Heart left ventricle (tissue), 16 donors: ENCODE data around the gene WDR11. TPM values are rescaled to one million over a fixed set of nuclear protein-coding genes. Genes with fewer than 3 reads are reported as not detected.

Source experiments
- ATAC-seq, 4 donors: fragments of 200-7000 bp; cut with Tn5 transposase; one replicate each; pipeline ENCODE4 v1.9.1; 2020 to 2022; ENCODE audit warnings: moderate library complexity in 4 of 4, mild to moderate bottlenecking in 3 of 4, moderate number of reproducible peaks in 1 of 4
- DNase-seq, 5 donors: peaks; one replicate each; pipeline ENCODE4 v3.0.0-alpha.2; 2020
- H3K27ac ChIP-seq, 12 donors: fragments of 200-600 bp; sonication (generic) in 4 of 12; one replicate each; pipeline versions ENCODE4 v1.5.0 to v1.8.0; 2016 to 2022; ENCODE audit warnings: mild to moderate bottlenecking in 2 of 12
- H3K27me3 ChIP-seq, 9 donors: fragments of 200-600 bp; sonication (generic) in 2 of 9; one replicate each; pipeline versions ENCODE4 v1.5.1 to v1.8.0; 2016 to 2022; ENCODE audit warnings: mild to moderate bottlenecking in 3 of 9
- H3K36me3 ChIP-seq, 9 donors: fragments of 200-600 bp; sonication (generic) in 2 of 9; one replicate each; pipeline versions ENCODE4 v1.5.0 to v1.8.0; 2018 to 2022; ENCODE audit warnings: mild to moderate bottlenecking in 2 of 9
- H3K4me1 ChIP-seq, 12 donors: fragments of 200-600 bp; sonication (generic) in 4 of 12; one replicate each; pipeline versions ENCODE4 v1.5.0 to v1.8.0; 2016 to 2022; ENCODE audit warnings: mild to moderate bottlenecking in 3 of 12
- H3K4me3 ChIP-seq, 12 donors: fragments of 200-600 bp; sonication (generic) in 4 of 12; one replicate each; pipeline versions ENCODE4 v1.5.0 to v1.8.0; 2017 to 2022; ENCODE audit warnings: mild to moderate bottlenecking in 9 of 12, moderate library complexity in 4 of 12
- H3K9me3 ChIP-seq, 12 donors: fragments of 200-600 bp; sonication (generic) in 4 of 12; one replicate each; pipeline versions ENCODE4 v1.5.0 to v1.8.0; 2016 to 2022; ENCODE audit warnings: mild to moderate bottlenecking in 1 of 12
- CTCF ChIP-seq, 12 donors: fragments of 200-600 bp; sonication (generic) in 4 of 12; IDR thresholded peaks; one replicate each; pipeline versions ENCODE4 v1.5.0 to v1.8.0; 2018 to 2022; ENCODE audit warnings: antibody characterized with exemption in 12 of 12, mild to moderate bottlenecking in 5 of 12
- POLR2A ChIP-seq, 2 donors: fragments of 450-650 bp; IDR thresholded peaks; one replicate each; pipeline ENCODE4 v1.6.1; 2017; ENCODE audit warnings: antibody characterized with exemption in 2 of 2, mild to moderate bottlenecking in 2 of 2, moderate library complexity in 2 of 2
- WGBS, 4 donors: extraction: QIAGEN DNeasy Blood & Tissue Kit in 2 of 4; methylation state at CpG; one replicate each; pipeline versions ENCODE4 v1.1.5 to v1.1.7; 2013 to 2018; 5-methylcytosine and 5-hydroxymethylcytosine counted together
- intact Hi-C, 10 donors: fragments of 100-400 bp; cut with DNase I; formaldehyde crosslinking; loops; one replicate each; pipeline versions ENCODE4 v1.11.1 to v1.14.2; 2022
- polyA plus RNA-seq, 2 donors: library from polyadenylated mRNA; stranded (reverse); fragments of 200-250 nt; gene quantifications; one replicate each; pipeline ENCODE4 v1.2.3, GENCODE V29; 2013
- total RNA-seq, 9 donors: library from RNA; depleted of rRNA in 2 of 9; stranded (reverse); fragments of >200 nt in 2 of 9; fragmentation: NEBNext Ultra II Directional in 3 of 9; extraction: Animal tissue kit (Norgen Biotek cat#: 25700) in 3 of 9; gene quantifications; one replicate each; pipeline versions ENCODE4 v1.1.0 to v1.2.4, GENCODE V29; 2016 to 2023
- donor health status: ischemic (EF 13 %, LVEDD 7.1; RV severe dilation, severe dysfunction).
- donor health status: healthy with polysubstance abuse.
- donor health status: DM: no; HTN: yes; CAD: no.
- donor health status: DM: no; HTN: no; CAD: no.
- donor health status: ischemic (EF 25% LVEDD 6.9; RV normal size, moderate dysfunction).
- donor health status: ischemic (EF 25% LVEDD 5.7; RV mildly dilated, moderate dysfunction).
- donor health status: healthy.
- donor health status: DM: yes; HTN: yes; CAD: no.
- donor health status: ischemic (EF 35%, LVEDD 5.7; RV mildly dilated, moderate dysfunction).
- donor health status: nonischemic (EF 11% LVEDD 7.7; RV severe dilation, severe dysfunction).
- donor health status: DM: yes; HTN: yes; CAD: no.
- donor health status: PGD.
- donor health status: ischemic (EF 29% LVEDD 5.4; RV normal size, mild dysfunction).
- donor health status: nonischemic (EF 23%, LVEDD 6.1; RV moderate dilation, normal function).

WDR11 gene
- total and polyA plus RNA-seq, 11 donors = 7.8 to 32.9 (median 12.5) TPM

GRCh38 chr10:120854388-120854787 lies 3.2 kb downstream of the WDR11 start:
- intact Hi-C loops = no loop called here

GRCh38 chr10:120861178-120861855 lies 10.2 kb downstream of the WDR11 start:
- no peak for TF ChIP-seq POLR2A (IDR thresholded peaks at IDR 0.05)
- TF ChIP-seq CTCF (IDR thresholded peaks at IDR 0.05) = no peak
- ATAC-seq (no peak), DNase-seq (no peak)
- Histone ChIP-seq H3K4me1 (no peaks in the 10 kb centered on the region), H3K27me3 (no peaks in the 10 kb centered on the region), H3K36me3 (peaks cover 6 to 99% (median 87%) of the 10 kb centered on the region in 9 donors), H3K9me3 (no peaks in the 10 kb centered on the region), H3K27ac (no peak overlapping the region), H3K4me3 (no peak overlapping the region)
- 83 to 95% (median 86%) methylated on average over 2 of the region's 2 CpGs for WGBS, 4 donors
- intact Hi-C loops = no loop called here

More at GRCh38 chr10:120854388-120854787, 3.2 kb downstream of the WDR11 start:
- Histone ChIP-seq H3K27me3 (no peaks in the 10 kb centered on the region), H3K4me1 (peaks cover 0 to 29% (median 17%) of the 10 kb centered on the region in 12 donors), H3K9me3 (peaks cover 0 to 11% (median 0%) of the 10 kb centered on the region in 12 donors), H3K27ac (no peak overlapping the region), H3K4me3 (no peak overlapping the region), H3K36me3 (peaks cover 0 to 58% (median 46%) of the 10 kb centered on the region in 9 donors)
- TF ChIP-seq CTCF (IDR thresholded peaks at IDR 0.05) (no peak), POLR2A (IDR thresholded peaks at IDR 0.05) (no peak)
- WGBS, 4 donors = 96 to 97% (median 97%) methylated on average over 2 of the region's 2 CpGs
- no peak for DNase-seq
- no peak for ATAC-seq

GRCh38 chr10:120873741-120874140 lies 22.6 kb downstream of the WDR11 start:
- ATAC-seq (no peak), DNase-seq (no peak)
- no peaks in the 10 kb centered on the region for H3K4me1 ChIP-seq
- intact Hi-C loops = no loop called here
- H3K4me3 ChIP-seq = no peak overlapping the region
- TF ChIP-seq CTCF (IDR thresholded peaks at IDR 0.05) = no peak
- no peak for TF ChIP-seq POLR2A (IDR thresholded peaks at IDR 0.05)
- H3K9me3 ChIP-seq = no peaks in the 10 kb centered on the region
- no peak overlapping the region for H3K27ac ChIP-seq
- H3K27me3 ChIP-seq = no peaks in the 10 kb centered on the region
- H3K36me3 ChIP-seq = peaks cover 0 to 98% (median 92%) of the 10 kb centered on the region in 9 donors

DNA sequence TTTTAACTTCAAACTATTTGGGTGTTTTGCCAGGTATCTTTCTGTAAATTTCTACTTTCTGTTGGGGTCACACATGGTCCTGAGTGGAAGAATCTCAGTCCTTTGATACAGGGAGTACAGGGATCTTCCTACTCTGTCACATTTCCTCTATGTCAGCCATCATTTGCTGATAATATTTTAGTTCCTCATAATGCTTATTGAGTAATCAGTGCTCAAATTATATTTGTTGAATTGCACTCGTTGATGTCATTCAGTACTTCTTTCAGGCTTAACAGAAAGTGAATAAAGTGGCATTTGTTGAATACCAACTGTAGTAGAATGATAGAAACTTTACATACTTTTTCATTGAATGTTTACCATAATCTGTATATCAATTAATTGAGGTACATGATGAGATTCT lies 31.9 kb downstream of the WDR11 start:
- H3K27me3 ChIP-seq = no peaks in the 10 kb centered on the region
- TF ChIP-seq POLR2A (IDR thresholded peaks at IDR 0.05) (no peak), CTCF (IDR thresholded peaks at IDR 0.05) (no peak)
- no peak for DNase-seq
- intact Hi-C loops = no loop called here
- WGBS, 4 donors = 82 to 93% (median 85%) methylated on average over 1 of the region's 1 CpG
- H3K4me3 ChIP-seq = no peak overlapping the region
- H3K36me3 ChIP-seq = peaks cover 0 to 96% (median 83%) of the 10 kb centered on the region in 9 donors
- H3K4me1 ChIP-seq = no peaks in the 10 kb centered on the region
- ATAC-seq = no peak
- H3K27ac ChIP-seq = no peak overlapping the region
- no peaks in the 10 kb centered on the region for H3K9me3 ChIP-seq
